GM18519 (cell line): ENCODE data around the gene PITPNM3.

ENCODE experiments used
- ATAC-seq: cut with Tn5 transposase; IDR thresholded peaks from one replicate; pipeline ENCODE4 v1.9.1; 2021; ENCODE audit warnings: mild to moderate bottlenecking, moderate library complexity; ENCODE audit not compliant: unreplicated experiment, low FRiP score

Gene PITPNM3

DNA sequence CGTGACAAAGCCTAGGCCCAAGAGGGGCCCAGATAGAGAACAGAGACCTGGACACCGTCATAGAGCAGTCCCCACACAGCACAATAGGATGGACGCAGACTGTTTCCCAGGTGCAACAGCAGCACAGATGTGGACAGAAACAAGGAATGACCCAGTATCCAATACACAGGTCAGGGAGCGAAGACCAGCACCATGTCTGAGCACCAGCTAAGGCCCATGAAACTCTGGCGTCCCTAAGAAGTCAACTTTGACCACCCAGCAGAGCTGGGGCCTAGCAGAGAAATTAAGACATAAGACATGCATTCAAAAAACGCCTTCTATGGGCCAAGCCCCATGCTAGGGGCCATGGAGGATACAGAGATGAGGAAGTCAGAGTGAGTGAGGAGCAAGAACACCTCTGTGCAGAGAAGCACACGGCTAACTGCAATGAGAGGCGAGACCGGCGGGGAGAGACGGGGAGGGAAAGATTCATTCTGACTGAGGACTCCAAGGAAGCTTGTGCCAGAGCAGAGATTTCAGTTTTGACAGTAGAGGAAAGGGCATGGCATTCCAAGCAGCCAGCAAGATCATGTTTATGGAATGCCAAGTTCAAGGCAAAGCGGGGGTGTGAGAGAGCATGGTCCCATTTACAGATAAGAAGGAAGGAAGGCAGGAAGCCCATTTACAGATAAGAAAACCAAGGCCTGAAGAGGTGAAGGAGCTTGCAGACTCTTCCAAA, 50.8 kb downstream of the PITPNM3 start:
- ATAC-seq: no peak

DNA sequence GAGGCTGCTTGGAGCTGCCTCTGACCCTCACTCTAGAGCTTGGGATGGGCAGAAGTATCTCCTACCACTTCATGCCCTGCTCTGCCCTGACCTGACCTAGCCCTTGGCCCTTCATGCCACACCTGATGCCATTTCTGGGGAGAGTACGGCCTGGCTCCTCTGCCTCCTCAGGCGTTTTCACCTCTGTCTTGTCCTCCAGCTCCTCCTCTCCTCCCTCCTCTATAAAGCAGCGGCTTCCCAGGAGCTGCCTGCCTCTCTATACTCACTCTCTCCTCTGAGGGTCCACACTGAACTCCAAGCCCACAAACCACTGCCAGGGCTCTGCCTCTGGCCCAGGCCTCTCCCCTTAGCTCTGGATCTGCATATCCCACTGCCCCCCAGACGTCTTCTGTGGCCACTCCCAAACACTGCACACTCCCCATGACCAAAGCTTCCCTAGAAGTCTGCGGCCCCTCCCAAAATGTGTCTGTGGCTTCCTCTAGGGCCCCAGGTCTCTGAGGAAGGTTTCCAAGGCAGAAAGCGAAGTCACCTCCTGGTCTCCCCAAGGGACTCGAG, 52.6 kb downstream of the PITPNM3 start:
- no peak for ATAC-seq

DNA sequence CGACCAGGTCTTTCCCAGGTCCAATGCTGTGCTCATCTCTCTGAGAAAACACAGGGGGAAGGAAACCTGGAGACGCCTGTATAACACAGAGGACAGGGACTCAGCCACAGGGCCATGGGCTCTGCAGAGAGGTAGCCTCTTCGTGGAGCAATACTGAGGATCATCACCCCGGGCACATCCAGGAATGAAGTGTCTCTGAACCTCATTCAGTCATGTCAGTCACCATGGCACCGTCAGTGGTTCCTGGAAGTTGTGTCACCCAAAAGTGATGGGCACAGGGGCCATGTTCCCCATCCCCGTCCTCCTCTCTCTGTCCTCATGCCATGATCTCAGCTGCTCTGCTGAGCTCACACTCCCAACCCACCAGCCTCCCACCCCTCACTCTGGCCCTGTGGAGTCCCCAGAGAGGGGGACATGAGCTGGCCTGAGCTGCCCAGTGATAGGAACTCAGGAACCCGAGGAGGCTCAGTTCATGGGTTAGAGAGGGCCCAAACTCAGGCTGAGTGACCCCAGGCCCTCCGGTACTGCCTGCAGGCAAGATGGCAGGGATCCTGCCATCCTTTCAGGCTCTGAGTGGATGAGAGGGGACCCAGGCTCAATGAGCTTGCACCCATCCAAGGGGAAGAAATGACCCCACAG, 53.4 kb downstream of the PITPNM3 start:
- no peak for ATAC-seq

DNA sequence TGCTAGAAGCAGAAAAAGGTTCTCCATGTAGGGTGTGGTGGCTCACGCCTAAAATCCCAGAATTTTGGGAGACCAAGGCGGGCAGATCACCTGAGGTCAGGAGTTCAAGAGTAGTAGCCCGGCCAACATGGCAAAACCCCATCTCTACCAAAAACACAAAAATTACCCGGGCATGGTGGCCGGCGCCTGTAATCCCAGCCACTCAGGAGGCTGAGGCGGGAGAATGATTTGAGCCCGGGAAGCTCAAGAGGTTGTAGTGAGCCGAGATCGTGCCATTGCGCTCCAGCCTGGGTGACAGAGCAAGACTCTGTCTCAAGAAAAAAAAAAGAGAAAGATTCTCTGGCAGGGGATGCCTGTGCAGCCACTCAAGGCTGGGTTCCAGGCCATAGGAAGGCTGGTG, 54.2 kb downstream of the PITPNM3 start:
- ATAC-seq: no peak

DNA sequence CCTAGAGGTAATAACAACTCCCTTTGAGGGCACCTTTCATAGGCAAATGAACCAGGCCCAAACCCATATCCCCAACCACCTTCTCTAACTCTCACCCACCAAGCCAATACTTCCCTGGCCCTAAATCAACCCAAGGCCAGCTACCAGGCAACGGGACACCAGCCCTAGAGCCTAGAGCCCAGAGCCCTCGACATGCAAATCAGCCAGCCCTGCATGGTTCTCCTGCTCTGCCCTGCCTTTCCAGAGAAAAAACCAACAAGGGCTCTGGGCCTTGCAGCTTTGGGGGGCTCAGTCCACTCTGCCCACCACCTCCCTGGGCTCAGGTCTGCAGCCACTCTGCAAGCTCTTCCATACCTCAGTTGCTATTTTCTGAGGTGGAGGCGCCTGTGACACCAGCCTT, 55.0 kb downstream of the PITPNM3 start:
- ATAC-seq: no peak

DNA sequence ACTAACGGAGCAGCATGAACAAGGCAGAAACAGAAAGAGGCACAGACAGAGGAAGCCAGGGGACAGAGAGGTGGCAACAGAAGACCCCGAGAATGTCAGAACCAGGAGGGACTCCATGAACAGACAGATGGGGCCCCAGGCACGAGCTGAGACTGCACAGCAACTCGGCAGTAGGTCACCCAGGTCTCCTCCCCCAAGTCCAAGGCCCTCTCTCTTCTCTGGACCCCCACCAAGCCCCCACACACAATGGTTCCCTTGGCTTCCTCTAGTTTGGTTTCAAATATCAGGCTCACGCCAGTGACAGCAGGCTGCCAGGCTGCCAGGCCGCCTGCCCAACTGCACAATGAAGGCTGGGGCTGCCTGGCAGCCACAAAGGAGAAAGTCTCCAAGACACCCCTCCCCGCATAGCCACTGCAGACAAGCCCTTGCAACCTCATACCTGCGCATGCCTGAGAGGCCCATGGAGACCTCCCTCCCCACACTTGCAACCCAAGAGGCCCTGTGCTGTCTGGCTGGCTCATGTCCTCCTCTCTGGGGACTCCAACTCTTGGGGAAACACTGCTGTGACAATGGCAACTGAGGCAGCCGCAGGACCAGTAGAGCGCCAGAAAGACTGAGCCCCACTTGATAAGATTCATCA, 57.3 kb downstream of the PITPNM3 start:
- no peak for ATAC-seq

DNA sequence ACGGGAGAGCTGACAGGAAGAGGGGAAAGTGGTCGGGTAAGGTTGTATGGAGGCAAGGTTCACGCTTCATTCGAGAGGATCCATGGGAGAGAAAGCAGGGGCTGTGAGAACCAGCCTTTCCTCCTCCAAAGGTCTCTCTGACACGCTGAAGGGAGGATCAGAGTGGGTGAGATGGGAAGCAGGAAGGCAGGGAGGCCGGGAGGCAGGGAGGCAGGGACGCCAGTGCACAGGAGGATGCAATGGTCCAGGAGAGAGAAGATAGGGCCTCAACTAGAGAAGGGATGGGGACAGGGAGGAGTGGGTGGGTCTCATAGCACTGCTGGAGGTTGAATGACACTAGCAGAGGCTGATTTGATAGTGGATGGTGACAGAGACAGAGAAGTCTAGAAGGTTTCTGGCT, 58.0 kb downstream of the PITPNM3 start:
- ATAC-seq: no peak

DNA sequence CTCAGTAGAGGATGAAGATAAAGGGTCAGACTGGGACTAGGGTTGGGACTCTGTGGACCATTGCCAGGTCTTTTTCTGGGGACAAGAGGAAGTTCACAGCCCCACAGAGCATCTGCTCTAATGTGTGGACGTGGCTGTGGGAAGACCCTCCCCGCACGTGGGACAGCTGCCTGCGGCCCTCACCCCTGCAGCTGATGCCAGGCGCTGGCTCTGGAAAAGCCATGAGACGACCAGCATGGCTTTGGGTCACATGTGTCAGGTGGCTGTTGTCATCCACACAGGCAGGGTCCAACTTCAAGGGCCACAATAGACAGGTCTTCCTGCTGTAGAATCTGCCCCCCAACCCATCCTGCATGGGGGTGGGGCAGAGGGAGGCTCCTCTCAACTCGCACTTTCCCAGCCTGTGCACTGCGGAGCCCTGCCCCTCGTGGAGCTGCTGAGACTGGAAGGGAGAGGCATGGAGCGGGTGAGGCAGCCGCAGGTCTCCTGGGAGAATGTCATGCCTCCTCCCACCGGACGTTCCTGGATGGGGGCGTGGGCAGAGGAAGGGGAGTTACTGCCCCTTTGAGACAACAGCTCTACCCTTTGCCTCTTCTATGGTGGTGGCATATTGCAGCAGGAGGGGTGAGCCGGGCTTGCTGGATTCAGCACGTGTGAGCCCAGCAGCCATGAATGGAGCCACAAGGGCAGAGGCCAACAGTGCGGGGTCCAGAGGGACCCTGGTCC, 58.7 kb downstream of the PITPNM3 start:
- ATAC-seq: no peak

DNA sequence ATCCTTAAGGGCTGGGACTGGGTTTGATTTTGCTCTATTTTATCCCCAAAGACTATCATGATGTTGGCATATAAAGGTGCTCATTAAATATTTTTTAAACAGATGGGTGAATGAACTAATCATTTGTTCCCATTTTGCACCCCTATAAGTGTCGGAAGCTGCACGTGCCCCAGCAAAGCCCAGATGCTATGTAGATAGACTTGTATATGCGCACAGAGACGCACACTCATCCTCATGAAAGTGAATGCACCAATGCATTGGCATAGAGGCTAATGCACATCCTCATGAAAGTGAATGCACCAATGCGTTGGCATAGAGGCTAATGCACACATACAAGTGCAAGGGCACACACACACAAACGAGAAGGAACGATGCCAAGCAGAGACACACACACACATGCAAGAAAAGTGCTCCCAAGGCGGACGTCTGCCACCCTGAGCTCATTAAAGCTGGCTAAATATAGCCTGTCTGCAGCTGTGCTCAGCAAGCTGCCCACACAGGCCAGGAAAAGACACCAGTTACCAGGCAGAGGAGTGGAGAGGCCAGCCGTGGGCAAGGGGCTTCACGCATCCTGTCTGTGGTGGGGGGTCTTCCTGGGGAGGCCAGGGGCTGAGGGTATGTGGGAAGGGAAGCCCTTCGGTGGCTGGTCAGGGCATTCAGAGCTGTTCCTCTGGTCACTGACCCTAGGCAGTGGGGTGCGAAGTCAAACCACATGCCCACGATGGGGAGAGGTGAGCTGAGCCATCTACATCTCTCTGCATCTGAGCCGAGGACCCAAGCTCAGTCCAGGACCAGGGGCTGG, 59.5 kb downstream of the PITPNM3 start:
- no peak for ATAC-seq

DNA sequence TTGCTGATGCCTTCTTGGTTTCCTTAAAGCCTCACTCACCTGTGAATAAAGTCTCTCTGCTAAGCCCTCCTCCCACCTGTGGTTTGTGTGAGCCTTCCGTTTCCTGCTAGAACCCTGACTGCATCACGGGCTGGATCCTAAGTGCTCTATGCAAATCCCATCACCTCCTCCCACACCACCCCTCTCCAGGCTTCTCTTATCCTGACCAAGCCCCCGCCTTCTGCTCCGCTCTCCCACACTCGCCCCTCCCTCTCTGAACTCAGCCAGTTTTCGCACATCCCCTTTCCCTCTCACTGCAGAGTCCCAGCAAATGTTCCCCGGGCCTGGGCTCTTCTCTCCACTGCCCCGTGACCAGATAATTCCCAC, 60.3 kb downstream of the PITPNM3 start:
- ATAC-seq: no peak

DNA sequence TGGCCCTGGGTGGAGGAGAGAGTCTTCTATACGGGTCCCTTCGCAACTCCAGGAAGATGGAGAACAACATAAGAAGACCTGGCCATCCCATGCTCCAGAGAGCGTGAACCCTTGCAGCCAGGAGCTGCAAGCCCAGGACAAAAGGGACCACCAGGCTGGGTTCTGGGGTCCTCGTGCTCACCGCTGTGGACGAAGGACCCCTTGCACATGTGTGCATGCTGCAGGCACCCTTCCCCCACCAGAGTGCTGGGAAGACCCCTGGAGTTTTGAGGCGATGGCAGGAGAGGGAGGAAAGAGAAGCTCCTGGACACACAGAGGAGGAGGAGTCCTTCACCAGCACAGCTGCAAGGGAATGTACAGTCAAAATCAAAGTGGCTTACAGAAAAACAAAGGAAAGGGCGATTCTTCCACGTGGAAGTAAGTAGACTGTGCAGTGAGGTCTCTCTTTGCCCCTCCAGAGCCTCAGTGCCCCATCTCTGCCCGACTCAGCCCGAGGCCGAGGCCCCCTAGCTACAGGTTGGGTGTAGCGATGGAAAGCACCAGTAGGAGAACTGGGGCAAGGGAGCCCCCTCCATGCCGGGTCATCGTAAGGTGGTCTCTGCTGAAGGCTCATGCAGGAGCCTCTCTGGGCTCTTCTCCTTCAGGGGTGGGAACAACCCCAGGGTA, 60.8 kb downstream of the PITPNM3 start:
- no peak for ATAC-seq

DNA sequence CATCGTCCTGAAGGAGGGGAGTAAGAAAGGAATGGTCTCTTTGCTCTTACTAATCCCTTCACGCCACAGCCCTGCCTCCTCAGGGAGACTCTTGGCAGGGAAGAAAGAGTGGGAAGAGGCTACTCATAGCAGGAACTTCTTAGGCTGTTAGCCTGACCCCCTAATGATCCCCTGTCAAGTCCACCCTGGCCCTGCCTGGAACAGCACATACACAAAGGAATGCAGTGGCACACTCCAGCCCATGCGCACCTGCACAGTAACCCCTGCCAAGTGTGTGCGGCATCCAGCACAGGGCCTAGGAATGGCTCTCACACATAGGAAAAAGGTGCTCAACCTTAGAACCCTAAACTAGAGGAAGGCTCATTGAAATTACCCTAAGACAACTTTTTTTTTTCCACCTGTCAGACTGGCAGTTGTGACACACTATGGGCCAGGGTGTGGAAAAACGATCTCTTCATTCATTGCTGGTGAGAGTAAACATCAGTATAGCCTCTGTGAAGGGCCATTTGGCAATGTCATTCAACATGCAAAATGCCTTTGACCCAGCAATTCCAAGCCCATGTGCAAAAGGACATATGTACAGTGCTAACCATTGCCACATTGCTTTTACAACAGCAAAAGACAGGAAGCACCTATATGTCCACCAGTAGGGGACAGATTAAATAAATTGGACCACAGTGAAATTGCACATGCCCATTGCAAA, 62.0 kb downstream of the PITPNM3 start:
- no peak for ATAC-seq

DNA sequence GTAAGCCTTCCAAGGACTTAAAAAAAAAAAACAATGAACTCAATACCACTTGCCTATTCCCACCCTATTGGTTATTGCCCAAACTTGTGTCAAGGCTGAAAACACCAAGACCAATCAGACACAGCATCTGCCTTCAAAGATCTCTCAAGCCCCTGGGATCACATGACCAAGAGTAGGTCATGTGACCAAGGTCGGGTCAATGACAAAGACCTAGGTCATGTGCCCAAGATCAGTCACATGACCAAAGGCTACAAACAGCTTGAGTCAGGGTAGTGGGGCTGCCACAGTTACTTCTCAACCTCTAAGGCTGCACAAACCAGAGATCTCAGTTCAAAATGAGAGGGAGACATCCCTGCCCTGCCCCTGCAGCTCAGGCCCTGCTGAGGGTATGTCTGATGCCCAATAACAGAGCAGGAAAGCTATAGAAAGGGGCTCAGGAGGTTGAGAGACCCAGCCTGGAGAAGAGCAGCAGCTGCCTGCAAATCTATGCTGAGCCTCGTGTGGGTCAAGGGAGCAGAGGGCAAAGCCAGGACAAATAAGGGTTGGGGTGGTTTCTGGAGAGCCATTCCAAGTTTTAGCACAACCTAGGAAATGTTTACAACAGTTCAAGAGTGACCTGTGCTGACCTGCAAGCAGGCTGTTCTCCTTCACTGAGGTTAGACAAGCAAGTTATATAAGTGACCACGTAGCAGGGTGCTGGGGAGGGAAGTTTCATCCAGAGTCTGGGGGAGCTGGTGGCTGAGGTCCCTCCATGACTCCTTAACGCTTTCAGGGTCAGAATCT, 63.3 kb downstream of the PITPNM3 start:
- no peak for ATAC-seq

DNA sequence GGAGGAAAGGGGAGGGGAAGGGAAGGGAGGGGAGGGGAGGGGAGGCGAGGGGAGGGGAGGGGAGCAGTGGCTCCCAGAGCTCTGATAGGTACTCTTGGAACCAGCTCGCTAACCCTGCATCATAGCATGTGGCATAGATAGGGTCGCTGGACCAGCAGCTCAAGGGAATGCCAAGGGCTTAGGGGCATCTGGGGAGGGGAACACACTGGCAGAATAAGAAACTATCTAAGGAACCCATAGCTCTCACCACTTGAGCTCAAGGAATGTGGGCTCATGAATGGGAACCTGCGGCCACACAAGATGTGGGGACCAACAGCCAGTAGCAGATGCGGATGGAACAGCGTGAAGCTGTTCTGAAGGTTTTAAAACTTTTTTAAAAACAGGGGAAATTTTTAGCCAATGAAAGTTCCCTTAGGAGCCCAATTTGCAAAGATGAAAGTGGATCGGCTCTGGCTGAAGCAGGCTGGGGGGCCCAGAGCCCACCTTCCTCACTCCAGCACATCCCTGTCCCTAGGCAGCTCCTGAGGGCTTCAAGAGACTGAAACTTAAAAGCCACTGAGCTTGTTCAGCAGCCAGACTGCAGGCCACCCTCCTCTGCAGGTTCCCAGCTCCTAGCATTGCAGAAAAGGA, 65.2 kb downstream of the PITPNM3 start:
- ATAC-seq: no peak

DNA sequence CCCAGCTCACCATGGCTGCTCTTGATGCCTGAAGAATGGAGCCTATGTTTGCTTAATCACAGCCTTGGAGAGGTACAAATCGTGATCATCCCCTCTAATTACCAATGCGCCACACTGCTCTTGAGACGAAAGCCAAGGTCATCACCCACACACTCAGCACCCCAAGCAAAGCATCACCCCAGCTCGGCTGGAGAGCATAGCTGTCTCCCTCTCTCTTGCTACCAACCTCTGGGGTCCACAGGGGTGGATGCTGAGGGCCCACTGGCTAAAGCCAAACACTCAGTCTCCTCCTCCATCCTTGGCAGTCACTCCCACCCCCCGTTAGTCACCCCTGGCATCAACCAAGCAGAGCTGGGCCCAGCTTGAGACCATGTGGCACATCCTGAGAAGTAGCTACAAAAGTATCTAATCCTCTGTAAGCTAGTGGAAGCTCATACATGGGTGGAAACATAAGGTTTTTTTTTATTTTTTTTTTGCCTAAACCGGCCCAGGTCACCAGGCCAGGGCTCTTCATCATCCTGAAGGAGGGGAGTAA, 67.3 kb downstream of the PITPNM3 start:
- no peak for ATAC-seq

DNA sequence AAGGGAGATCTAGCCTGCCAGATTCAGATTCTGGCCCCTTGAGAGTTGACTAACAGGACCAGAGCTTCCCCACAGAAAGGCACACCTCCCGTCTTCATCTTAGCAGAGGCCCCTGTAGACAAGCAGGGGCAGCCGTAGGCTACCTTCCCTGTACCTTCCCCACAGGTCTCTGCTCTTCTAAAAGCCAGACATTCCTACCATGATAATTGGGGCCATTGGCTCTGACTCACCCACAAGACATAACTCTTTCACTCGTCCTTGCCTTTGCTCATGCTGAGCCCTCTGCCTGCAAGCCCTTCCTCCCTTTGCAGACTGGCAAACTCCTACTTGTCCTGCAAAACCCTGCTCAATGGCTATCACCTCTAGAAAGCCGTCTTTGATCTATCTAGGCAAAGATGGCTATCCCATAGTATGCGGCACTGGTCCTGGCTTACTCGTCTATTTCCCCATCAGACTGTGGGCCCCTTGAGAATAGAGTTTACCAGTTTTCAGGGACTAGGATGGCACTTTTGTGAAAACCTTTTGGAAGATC, 68.3 kb downstream of the PITPNM3 start:
- no peak for ATAC-seq

DNA sequence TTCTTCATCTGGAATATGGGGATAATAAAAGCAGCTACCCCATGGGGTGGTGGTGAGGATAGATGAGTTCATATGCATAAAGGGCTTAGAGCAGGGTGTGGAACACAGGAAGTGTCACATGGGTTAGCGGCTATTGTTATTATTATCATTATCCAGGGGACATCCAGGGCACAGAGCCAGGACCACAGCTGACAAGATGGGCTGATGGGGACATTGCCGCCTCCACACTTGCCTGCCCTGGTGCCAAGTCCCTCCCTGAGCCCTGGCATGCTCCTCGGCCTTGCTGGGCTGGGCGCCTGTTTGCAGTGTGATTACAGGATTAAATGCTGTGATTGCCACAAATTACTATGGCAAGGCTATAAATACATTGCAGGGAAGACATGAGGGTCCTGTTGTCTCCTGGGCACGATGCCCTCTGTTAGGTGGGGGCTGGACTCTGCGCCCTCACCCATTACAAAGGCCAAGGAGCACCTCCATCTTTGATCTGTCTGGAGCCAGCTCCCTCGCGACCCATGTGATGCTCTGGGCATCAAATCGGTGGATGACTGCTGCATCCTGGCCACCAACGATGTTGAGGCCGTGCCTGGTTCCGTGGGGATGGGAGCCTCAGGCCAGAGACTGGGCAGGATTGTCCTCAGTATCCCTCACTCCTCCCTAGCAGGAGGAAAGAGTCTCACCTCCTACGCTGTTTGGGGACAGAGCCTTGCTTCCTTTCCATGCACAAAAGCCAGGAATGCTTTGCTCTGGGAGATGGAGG, 68.9 kb downstream of the PITPNM3 start:
- no peak for ATAC-seq
